Mesenchymal stem cell (in vitro differentiated cells and primary cell): Measurements from ENCODE around the gene STXBP2.

Experiments used
- DNase-seq: peaks from one replicate; pipeline ENCODE4 v3.0.0-alpha.2; 2013
- H2AFZ ChIP-seq: one replicate; pipeline ENCODE4 v1.6.1; 2013; ENCODE audit warnings: low read depth, mild to moderate bottlenecking, control low read depth, inconsistent platforms, low read length, moderate library complexity
- H2AK5ac ChIP-seq: 2 replicates; pipeline ENCODE4 v1.6.1; 2013; ENCODE audit warnings: low read length, moderate library complexity, mild to moderate bottlenecking, inconsistent platforms; ENCODE audit not compliant: severe bottlenecking
- H2BK120ac ChIP-seq: one replicate; pipeline ENCODE4 v1.6.1; 2013; ENCODE audit warnings: low read depth, mild to moderate bottlenecking, inconsistent platforms, low read length, moderate library complexity
- H2BK12ac ChIP-seq, 2 experiments: one replicate each; pipeline ENCODE4 v1.6.1; 2013; ENCODE audit warnings: inconsistent platforms in 2 of 2, low read length in 2 of 2, mild to moderate bottlenecking in 2 of 2, moderate library complexity in 2 of 2, control low read depth in 1 of 2
- H2BK15ac ChIP-seq: one replicate; pipeline ENCODE4 v1.6.1; 2013; ENCODE audit warnings: mild to moderate bottlenecking, low read depth, inconsistent platforms; ENCODE audit not compliant: poor library complexity, severe bottlenecking
- H2BK5ac ChIP-seq: 2 replicates; pipeline ENCODE4 v1.6.1; 2013; ENCODE audit warnings: low read depth, mild to moderate bottlenecking, low read length, control low read depth, inconsistent platforms; ENCODE audit not compliant: poor library complexity, severe bottlenecking
- H3K14ac ChIP-seq, 2 experiments: one replicate each; pipeline ENCODE4 v1.6.1; 2013; ENCODE audit warnings: inconsistent platforms in 2 of 2, low read length in 2 of 2, control low read depth in 1 of 2, mild to moderate bottlenecking in 1 of 2, moderate library complexity in 1 of 2
- H3K18ac ChIP-seq, 2 experiments: one replicate each; pipeline ENCODE4 v1.6.1; 2013; ENCODE audit warnings: inconsistent platforms in 2 of 2, low read length in 2 of 2, control low read depth in 1 of 2, low read depth in 1 of 2, mild to moderate bottlenecking in 1 of 2
- H3K23ac ChIP-seq, 2 experiments: one replicate each; pipeline ENCODE4 v1.6.1; 2013; ENCODE audit warnings: inconsistent platforms in 2 of 2, low read length in 2 of 2, mild to moderate bottlenecking in 2 of 2, moderate library complexity in 2 of 2, control low read depth in 1 of 2
- H3K27ac ChIP-seq: 2 replicates; pipeline ENCODE4 v1.5.1; 2013; ENCODE audit warnings: mild to moderate bottlenecking, moderate library complexity, low read length, control low read depth, inconsistent platforms; ENCODE audit not compliant: poor library complexity, severe bottlenecking
- H3K27me3 ChIP-seq, 2 experiments: 2 replicates each; pipeline versions ENCODE4 v1.6.1 to v1.7.0; 2013; ENCODE audit warnings: low read length in 2 of 2, mild to moderate bottlenecking in 2 of 2, moderate library complexity in 2 of 2, control low read depth in 1 of 2, inconsistent platforms in 1 of 2; ENCODE audit not compliant: control insufficient read depth in 1 of 2, insufficient read depth in 1 of 2
- H3K36me3 ChIP-seq, 2 experiments: 2 replicates each; pipeline versions ENCODE4 v1.6.1 to v1.7.0; 2013; ENCODE audit warnings: low read length in 2 of 2, control low read depth in 1 of 2, inconsistent platforms in 1 of 2, low read depth in 1 of 2, mild to moderate bottlenecking in 1 of 2; ENCODE audit not compliant: insufficient read depth in 2 of 2, control insufficient read depth in 1 of 2
- H3K4ac ChIP-seq, 2 experiments: one replicate each; pipeline ENCODE4 v1.6.1; 2013; ENCODE audit warnings: inconsistent platforms in 2 of 2, low read length in 2 of 2, mild to moderate bottlenecking in 2 of 2, moderate library complexity in 2 of 2, control low read depth in 1 of 2, low read depth in 1 of 2
- H3K4me1 ChIP-seq: 2 replicates; pipeline ENCODE4 v1.6.1; 2013; ENCODE audit warnings: low read depth, low read length, control low read depth; ENCODE audit not compliant: control insufficient read depth, insufficient read depth
- H3K4me2 ChIP-seq: 2 replicates; pipeline ENCODE4 v1.6.1; 2013; ENCODE audit warnings: low read length, mild to moderate bottlenecking, inconsistent platforms; ENCODE audit not compliant: poor library complexity, severe bottlenecking
- H3K4me3 ChIP-seq, 2 experiments: 2 replicates each; pipeline versions ENCODE4 v1.5.1 to v1.7.0; 2013; ENCODE audit warnings: low read length in 2 of 2, mild to moderate bottlenecking in 2 of 2, control low read depth in 1 of 2, low read depth in 1 of 2; ENCODE audit not compliant: insufficient read depth in 1 of 2
- H3K79me1 ChIP-seq: replicated peaks from 2 replicates; pipeline ENCODE4 v1.6.1; 2013; ENCODE audit warnings: mild to moderate bottlenecking, control low read depth, low read length, inconsistent platforms; ENCODE audit not compliant: poor library complexity, severe bottlenecking
- H3K9ac ChIP-seq: 2 replicates; pipeline ENCODE4 v1.7.0; 2013; ENCODE audit warnings: mild to moderate bottlenecking, low read length, moderate library complexity
- H3K9me3 ChIP-seq: 2 replicates; pipeline ENCODE4 v1.7.0; 2013; ENCODE audit warnings: mild to moderate bottlenecking, low read length; ENCODE audit not compliant: control insufficient read depth
- H4K8ac ChIP-seq: one replicate; pipeline ENCODE4 v1.6.1; 2013; ENCODE audit warnings: inconsistent platforms, mild to moderate bottlenecking, low read length, moderate library complexity
- H4K91ac ChIP-seq: one replicate; pipeline ENCODE4 v1.6.1; 2013; ENCODE audit warnings: mild to moderate bottlenecking, low read length, inconsistent platforms
- WGBS: methylation state at CpG from one replicate; pipeline ENCODE4 v1.1.7; 2013; ENCODE audit warnings: mixed read lengths; 5-methylcytosine and 5-hydroxymethylcytosine counted together

Gene STXBP2

GRCh38 chr19:7679771-7680605 lies 43.1 kb downstream of the STXBP2 start:
- H3K9ac ChIP-seq: peak overlapping the region; percentile 94
- H3K18ac ChIP-seq: peak overlapping the region in 1 of 2 experiments; percentile 89
- peak overlapping the region in 1 of 2 experiments; percentile 85 for H3K4ac ChIP-seq
- H3K36me3 ChIP-seq: peaks cover 17 to 27% of the 10 kb centered on the region in 2 experiments
- H2BK12ac ChIP-seq: peak overlapping the region; percentile 78 to 79
- peaks cover 22% of the 10 kb centered on the region for H3K79me1 ChIP-seq
- no peak overlapping the region for H2BK15ac ChIP-seq
- H3K27me3 ChIP-seq: peaks cover 18 to 38% of the 10 kb centered on the region in 2 experiments
- H3K4me2 ChIP-seq: peak overlapping the region; percentile 86
- no peak overlapping the region for H3K27ac ChIP-seq
- H3K23ac ChIP-seq: no peak overlapping the region
- H2BK120ac ChIP-seq: no peak overlapping the region
- peak overlapping the region; percentile 45 to 93 for H3K4me3 ChIP-seq
- H2AFZ ChIP-seq: peak overlapping the region; percentile 100
- H3K4me1 ChIP-seq: peaks cover 17% of the 10 kb centered on the region
- peak overlapping the region; percentile 45 for H2AK5ac ChIP-seq
- peak overlapping the region in 1 of 2 experiments; percentile 83 for H3K14ac ChIP-seq
- peak overlapping the region; percentile 99 for H4K8ac ChIP-seq
- no peaks in the 10 kb centered on the region for H3K9me3 ChIP-seq
- H4K91ac ChIP-seq: peak overlapping the region; percentile 86
- 51% methylated on average over 22 of the region's 22 CpGs for WGBS
- no peak overlapping the region for H2BK5ac ChIP-seq
- DNase-seq: no peak

- Histone ChIP-seq H3K9ac (peak within 1 kb of the TSS; percentile 94), H2BK5ac (no peak within 1 kb of the TSS), H3K9me3 (no peaks in the 10 kb centered on the region), H4K8ac (peak within 1 kb of the TSS; percentile 99), H3K18ac (peak within 1 kb of the TSS; percentile 97 to 99), H3K4ac (peak within 1 kb of the TSS; percentile 87 to 99), H2BK12ac (peak within 1 kb of the TSS; percentile 78 to 79), H3K4me1 (peaks cover 17% of the 10 kb centered on the region), H3K79me1 (peaks cover 23% of the 10 kb centered on the region), H3K14ac (peak within 1 kb of the TSS; percentile 96 to 98), H2AK5ac (peak within 1 kb of the TSS; percentile 45), H2AFZ (peak within 1 kb of the TSS; percentile 100), H4K91ac (peak within 1 kb of the TSS; percentile 86), H3K27ac (no peak within 1 kb of the TSS), H3K23ac (peak within 1 kb of the TSS; percentile 90 to 96), H2BK120ac (peak within 1 kb of the TSS; percentile 98), H3K36me3 (peaks cover 17 to 32% of the 10 kb centered on the region in 2 experiments), H3K27me3 (peaks cover 18 to 37% of the 10 kb centered on the region in 2 experiments), H2BK15ac (peak within 1 kb of the TSS; percentile 92), H3K4me2 (peak within 1 kb of the TSS; percentile 86), H3K4me3 (peak within 1 kb of the TSS; percentile 93 to 100)
- under 1% methylated on average over 46 of the region's 79 CpGs for WGBS
- peak; percentile 75 for DNase-seq
Measured at GRCh38 chr19:7680606-7681339, 43.9 kb downstream of the STXBP2 start, which contains the start of gene TRAPPC5. TRAPPC5 (plus strand) TSS chr19:7680833; CDS start chr19:7682254, 1,421 bp downstream.

GRCh38 chr19:7681340-7682174 lies 44.6 kb downstream of the STXBP2 start:
- peak overlapping the region; percentile 79 for H3K4me2 ChIP-seq
- H2BK15ac ChIP-seq: peak overlapping the region; percentile 60
- H2AFZ ChIP-seq: peak overlapping the region; percentile 89
- H2BK5ac ChIP-seq: no peak overlapping the region
- H4K8ac ChIP-seq: peak overlapping the region; percentile 99
- H3K4ac ChIP-seq: peak overlapping the region; percentile 6 to 99
- H3K23ac ChIP-seq: peak overlapping the region in 1 of 2 experiments; percentile 96
- H3K79me1 ChIP-seq: peaks cover 23% of the 10 kb centered on the region
- H3K4me3 ChIP-seq: peak overlapping the region; percentile 93 to 100
- no peak overlapping the region for H2AK5ac ChIP-seq
- H3K18ac ChIP-seq: peak overlapping the region; percentile 97 to 99
- peaks cover 17 to 32% of the 10 kb centered on the region in 2 experiments for H3K36me3 ChIP-seq
- WGBS: 28% methylated on average over 43 of the region's 43 CpGs
- H2BK12ac ChIP-seq: peak overlapping the region in 1 of 2 experiments; percentile 74
- H4K91ac ChIP-seq: peak overlapping the region; percentile 82
- no peak overlapping the region for H3K27ac ChIP-seq
- H3K27me3 ChIP-seq: peaks cover 18 to 31% of the 10 kb centered on the region in 2 experiments
- DNase-seq: peak; percentile 71
- no peaks in the 10 kb centered on the region for H3K9me3 ChIP-seq
- peak overlapping the region; percentile 94 for H3K9ac ChIP-seq
- peak overlapping the region; percentile 98 for H2BK120ac ChIP-seq
- peaks cover 17% of the 10 kb centered on the region for H3K4me1 ChIP-seq
- H3K14ac ChIP-seq: no peak overlapping the region
